ENCODE measurements around the gene NADK2.
"Not testable (repeated sequence)": the region's sequence is repeated elsewhere in the genome, so short reads cannot be mapped to it uniquely, and the experiment has no call there.

The NADK2 gene

DNA sequence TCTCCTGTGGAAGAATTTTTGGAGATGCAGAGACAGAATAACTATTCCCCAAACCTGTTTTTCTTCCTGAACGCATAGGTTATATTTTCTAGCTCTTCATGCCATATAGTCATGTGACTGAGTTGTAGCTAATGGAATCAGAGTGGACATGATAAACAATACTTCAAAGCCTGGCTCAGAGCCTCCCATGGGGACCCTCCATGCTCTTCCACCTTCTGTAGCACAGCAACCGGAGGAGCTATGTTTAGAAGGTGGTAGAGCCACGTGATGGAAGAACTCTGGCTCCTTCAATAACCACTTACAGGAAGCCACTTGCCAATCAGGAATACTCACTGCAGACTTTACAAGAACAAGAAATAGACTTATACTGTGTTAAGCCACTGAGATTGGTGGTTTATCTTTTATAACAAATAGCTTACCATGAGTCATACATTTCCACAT lies 39.2 kb downstream of the NADK2 start:
- peak; percentile 3 for DNase-seq

DNA sequence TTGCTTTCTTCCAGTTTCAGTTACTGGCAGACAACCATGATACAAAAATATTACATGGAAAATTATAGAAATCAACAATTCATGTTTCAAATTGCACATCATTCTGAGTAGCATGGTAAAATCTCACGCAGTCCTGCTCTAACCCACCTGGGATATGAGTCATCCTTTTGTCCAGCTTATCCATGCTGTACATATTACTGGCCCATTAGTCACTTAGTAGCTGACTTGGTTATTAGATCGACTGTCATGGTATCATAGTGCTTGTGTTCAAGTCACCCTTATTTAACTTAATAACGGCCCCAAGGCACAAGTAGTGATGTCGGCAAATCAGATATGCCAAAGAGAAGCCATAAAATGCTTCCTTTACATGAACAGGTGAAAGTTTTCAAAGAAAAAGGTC lies 41.2 kb downstream of the NADK2 start:
- DNase-seq: no peak

DNA sequence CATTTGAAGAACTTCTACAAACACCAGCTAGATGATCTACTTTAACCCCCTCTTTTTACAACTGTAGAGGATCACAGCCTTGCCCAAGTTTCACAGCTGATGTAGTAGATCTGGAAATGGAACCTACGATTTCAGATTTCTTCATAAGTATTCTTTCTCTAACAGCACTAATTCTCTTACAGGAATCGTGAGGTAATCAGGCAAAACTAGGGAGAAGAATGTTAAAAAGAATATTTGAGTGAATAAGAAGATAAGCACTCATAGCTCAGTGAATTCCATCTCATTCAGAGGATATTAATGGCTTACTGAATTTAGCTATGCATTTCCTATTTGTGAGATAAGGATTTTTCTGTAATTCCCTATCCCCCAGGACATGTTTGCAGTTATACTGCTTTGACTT lies 42.1 kb downstream of the NADK2 start:
- no peak for DNase-seq

DNA sequence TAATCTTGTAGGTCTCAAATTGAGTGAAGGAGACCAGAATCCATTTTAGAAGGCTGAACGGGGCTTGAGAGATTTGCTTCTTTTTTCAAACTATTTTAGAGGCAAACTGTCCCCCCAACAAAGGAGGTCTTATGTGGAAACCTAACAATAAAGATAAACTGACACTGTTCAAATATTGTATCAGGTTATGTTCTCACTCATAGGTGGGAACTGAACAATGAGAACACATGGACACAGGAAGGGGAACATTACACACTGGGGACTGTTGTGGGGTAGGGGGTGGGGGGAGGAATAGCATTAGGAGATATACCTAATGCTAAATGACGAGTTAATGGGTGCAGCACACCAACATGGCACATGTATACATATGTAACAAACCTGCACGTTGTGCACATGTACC lies 42.9 kb downstream of the NADK2 start:
- not testable (repeated sequence) for DNase-seq

DNA sequence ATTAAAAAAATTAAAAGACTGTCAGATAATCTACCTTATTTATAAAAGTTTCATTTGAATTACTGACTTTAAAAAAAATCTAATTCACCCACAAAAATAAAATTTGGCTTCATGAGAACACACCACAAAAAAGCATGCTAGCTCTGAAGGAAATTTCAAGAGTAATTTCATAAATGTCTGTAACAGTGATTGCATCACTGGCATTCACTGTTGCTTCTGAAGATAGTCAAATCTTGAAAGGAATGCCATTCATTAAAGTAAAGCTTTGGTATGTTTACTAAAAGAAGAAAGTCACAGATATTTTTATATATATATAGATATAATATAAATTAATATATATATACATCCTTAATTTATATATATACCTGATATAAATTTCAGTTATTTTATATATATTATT lies 43.4 kb downstream of the NADK2 start:
- DNase-seq: no peak

DNA sequence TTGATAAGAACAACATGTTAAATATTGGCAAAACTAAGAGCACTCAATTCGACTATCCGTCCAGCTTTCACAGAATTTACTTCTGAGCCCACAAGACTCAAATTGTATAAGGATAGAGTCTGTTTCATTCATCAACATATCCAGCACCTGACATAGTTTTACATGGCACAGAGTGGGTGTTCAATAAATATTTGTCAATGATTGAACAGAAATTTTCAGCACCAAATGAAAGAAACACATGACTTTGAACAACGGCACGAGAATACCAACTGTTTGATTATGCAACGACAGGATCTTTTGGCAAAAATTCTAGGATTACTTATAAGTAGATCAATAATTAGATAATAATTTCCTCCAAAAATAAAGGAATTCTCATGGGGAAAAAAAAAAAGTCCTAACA lies 48.0 kb downstream of the NADK2 start:
- DNase-seq: no peak

DNA sequence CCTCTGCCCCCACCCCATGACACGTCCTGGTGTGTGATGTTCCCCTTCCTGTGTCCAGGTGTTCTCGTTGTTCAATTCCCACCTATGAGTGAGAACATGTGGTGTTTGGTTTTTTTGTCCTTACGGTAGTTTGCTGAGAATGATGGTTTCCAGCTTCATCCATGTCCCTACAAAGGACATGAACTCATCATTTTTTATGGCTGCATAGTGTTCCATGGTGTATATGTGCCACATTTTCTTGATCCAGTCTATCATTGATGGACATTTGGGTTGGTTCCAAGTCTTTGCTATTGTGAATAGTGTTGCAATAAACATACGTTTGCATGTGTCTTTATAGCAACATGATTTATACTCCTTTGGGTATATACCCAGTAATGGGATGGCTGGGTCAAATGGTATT lies 57.3 kb downstream of the NADK2 start:
- not testable (repeated sequence) for DNase-seq

DNA sequence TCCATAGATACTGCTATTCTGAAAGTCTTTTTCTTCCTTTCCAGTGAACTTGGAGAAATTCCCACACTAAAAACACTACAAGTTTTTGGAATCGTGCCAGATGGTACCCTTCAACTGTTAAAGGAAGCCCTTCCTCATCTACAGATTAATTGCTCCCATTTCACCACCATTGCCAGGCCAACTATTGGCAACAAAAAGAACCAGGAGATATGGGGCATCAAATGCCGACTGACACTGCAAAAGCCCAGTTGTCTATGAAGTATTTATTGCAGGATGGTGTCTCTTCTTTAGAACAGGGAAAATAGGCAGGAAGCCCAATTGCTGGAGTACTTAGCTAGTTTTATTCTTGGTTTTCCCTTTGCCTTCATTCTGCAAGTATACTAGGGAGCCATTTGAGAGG lies 60.0 kb downstream of the NADK2 start:
- DNase-seq: no peak

DNA sequence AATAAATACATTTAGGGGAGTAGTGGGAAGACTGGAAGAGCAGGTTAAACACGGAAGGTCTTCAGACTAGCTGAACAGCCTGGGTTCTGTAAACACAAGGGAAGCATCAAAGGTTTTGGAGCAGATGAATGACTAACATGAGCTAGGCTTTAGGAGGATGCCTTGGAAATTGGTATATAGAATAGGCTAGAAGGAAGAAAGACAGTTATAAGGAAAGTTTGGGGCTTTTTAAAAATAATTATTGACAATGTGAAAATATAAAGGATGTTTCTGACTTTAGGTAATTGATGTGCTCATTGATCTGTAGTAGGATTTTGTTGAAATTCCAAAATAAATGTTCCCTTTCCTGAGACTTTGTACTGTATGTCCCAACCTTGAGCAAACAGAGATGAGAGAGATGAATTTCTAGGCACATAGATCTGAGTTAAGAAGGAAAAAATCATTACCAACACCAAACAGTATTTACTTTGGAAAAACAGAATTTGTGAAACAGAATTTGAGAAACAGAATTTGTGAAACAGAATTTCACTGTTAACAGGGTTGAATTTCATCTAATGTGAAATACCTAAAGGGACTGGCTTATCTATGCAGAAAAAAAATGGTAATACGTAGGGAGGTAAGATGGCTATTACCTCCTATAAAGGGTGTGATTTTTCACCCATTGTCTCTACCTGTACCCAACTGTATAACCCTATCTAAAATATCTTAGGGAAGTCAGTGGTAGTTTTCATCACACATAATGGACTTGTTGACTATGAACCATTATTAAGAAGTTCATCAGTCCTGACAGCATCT lies 61.0 kb downstream of the NADK2 start:
- DNase-seq: no peak

DNA sequence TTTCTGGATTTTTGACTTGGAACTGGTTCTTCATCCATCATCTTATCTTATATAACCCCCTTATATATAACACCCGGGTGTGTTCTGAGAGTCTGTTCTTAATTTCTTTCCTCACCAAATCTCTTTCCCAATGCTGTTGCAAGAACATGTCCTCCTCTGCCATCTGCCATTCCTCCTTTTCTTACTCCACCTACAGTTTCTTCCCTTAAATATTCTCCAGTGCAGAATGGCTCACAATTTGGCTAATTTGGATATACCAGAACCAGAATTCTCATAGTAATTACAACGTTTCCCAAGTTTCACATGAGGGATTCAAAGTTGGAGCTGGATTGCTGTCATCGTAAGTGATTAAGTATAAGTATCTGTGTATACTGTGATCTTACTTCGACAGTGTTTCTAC lies 61.8 kb downstream of the NADK2 start:
- DNase-seq: no peak

DNA sequence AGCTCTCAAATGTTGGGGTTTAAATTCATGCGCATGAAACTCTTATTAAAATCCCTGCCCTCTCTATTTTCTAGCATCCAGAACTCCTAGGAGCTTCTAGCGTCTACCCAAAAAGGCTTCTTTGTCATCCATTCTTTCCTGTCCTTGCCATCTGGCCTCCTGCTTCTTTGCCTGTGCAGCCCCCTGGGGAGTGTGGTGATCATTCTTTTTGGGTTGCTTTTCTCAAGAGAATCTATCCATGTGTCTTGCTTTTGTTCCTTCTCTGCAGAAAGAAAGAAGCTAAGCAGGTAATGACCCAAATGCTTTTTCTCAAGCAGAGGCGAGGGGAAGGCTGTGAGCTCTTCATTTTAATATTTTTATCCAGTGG lies 63.2 kb downstream of the NADK2 start:
- DNase-seq: no peak

DNA sequence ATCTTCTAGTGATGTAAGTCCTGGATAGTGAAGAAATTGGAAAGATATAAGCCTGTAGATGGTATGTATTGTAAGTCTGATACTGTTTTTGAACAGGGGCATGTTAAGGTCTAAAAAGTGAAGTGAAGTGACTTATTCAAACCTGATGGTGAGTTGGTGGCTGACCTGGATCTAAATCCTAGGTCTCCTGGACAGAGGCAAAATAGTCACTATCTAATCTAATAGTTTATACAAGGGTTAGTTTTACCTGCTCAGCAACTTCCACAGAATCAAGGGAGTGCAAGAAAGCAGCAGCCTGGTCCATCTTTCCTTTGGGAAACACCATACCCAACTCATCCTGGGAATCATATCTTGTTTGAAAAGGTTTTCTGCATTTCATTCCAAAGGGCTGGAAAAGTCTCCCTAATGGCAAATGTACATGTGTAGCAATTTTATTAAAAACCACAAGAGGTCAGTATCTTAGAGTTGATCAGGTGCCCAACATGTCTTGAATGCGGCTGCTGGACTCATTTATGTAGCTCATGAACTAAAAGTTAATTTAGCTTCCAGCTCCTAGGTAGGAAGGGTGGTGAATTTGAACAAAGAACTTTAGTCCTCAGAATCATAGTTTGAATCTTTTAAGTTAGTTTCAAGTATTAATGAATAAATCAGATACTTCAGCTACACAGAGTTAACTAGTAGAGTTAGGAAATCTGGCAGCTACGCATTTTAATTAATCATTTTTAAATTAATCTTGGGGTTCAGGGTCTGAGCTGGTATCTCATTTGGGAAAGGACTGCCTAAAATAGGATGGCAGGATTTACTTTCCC lies 63.8 kb downstream of the NADK2 start:
- peak; percentile 53 for DNase-seq

DNA sequence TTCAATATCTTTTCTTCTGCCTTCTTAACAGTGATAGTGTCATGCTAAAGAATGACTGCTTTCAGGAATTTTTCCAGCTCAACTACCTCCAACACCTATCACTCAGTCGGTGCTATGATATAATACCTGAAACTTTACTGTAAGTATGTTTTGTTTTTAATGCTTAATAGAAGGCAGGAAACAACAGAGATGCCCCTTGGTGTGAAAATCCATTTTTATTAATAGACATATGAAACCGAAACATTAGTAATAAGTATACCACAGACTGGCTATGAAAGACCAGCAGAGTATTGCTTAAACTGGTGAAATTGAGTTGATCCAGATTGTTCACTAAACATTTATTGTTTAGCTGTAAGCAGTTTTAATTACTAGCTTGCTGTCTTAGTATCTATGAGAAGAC lies 64.6 kb downstream of the NADK2 start:
- DNase-seq: no peak

DNA sequence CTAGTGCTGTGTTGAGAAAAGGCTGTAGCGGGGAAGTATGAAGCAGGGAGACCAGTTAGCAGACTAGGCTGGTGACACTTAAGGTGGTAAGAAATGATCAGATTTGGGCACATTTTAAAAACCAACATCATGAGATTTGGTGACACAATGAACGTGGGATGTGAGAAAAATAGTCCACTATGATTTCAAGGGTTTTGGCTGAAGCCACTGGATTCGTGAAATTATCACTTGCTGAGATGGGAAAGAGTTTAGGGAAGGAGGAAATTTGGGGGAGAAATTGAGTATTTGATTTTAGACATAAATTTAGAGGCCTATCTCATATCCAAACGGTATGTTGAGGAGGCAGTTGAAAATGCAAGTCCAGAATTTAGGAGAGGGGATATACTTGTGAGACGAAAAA lies 66.7 kb downstream of the NADK2 start:
- no peak for DNase-seq

DNA sequence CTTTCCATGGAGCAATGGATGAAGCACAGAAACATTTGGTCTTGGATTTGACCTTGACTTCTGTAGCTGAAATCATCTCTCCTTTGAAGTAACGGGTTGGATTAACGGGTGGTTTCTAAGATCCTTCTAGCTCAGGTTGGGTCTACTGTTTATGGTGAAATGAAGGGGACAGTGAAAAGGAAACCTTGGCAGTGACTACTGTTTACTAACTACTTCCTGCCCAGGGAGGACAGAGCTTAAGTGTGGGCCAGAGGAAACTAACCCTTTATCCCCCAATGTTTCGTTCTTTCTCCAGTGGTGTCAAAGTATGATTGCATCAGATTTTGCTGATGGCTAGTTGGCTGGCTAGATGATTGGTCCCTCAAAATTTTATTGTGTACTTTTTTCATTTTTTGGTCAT lies 67.6 kb downstream of the NADK2 start:
- no peak for DNase-seq

DNA sequence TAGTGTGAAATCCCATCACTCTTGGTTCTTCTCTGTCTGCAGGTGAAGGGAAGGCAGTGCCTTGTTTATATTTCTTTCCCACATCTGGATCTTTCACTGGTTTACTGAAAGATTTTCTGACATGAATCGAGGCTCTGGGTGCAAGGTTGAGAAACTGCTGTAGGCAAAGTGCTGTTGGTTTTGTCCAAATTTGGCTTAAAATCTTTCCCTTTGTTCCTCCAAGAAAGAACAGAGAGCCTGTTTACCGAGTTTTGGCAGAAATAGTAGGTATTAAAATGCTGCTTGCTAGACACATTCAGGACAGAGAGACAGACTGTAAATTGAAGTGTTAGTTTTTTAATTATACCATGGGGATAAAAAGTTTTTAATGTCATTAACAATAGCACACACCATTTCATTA lies 68.3 kb downstream of the NADK2 start:
- no peak for DNase-seq

DNA sequence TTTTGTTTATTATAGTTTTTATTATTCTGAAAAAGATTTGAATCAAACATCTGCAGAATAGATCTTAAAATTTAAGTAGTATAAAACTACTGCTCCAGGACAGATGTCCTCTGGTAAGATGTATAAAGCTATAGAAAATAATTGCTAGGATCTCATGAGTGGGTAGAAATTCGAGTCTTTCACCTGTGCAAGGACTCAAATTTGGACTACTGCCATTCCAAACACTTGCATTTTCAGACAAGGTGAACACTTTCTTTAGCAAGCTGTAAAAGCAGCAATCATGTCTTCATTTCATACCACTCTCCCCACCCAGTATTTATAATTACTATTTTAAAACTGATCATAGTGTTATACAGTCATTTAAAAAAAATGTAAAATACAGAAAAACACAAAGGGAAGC lies 69.1 kb downstream of the NADK2 start:
- no peak for DNase-seq

DNA sequence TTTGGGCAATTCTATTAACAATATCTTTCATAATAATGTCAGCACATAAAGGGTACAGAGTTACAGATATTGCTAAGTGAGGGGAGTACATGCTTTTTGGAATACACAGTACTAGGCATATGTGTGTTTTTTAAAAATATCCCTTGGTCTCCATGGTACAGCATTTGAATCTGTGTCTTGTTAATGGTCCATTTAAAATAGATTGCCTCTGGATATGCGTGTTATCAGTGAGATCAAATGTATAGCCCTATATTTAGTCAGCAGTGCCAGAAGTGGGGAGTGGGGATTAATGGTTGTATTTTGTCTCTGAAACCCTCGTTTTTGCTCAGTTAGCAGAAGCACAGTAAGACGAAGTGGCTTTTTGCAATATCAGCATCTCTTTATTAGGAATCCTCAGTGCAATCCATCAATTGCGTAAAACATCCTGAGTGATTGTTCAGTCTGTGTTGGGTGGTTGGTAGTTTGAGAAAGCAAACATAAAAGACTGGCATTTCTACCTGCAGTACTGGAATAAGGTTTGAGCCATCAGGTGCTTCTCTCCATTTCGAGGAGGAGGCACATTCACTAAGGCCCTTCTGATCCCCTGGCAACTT lies 70.8 kb downstream of the NADK2 start:
- DNase-seq: no peak

DNA sequence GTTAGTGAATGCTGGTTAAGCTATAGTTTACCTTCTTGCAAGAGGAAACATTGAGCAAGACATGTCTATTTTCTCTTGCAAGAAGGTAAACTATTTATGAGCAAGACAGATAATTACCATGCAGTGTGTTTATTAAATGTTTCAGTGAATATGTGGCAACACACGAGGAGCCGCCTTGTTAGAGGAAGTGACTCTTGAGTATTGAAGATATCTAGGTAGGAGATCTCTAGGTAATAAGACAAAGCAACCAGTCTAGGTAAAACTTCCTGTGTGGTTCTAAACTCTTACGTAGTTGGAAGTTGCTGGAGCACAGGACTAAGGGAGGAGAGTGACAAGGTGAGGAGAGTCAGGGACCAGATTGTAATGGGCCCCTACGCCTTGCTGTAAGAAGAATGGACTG lies 73.0 kb downstream of the NADK2 start:
- no peak for DNase-seq

DNA sequence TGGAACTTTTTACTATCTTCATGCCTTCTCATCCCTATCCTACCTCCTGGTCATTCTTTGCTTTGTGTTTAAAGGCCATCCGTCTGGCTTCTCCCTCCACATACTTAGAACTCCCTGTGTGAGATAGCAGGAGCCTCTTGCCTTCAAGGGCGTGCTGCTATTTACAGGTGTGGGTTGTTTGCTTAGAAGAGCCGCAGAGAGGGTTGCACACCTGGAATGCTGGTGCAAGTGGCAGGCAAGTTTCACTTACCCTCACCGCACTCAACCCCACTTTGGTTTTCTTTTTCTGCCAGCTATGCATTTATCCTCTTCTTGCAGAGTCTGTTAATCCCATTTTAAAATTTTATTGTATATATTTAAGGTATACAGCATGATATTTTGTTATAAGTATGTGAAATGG lies 77.3 kb downstream of the NADK2 start:
- no peak for DNase-seq

DNA sequence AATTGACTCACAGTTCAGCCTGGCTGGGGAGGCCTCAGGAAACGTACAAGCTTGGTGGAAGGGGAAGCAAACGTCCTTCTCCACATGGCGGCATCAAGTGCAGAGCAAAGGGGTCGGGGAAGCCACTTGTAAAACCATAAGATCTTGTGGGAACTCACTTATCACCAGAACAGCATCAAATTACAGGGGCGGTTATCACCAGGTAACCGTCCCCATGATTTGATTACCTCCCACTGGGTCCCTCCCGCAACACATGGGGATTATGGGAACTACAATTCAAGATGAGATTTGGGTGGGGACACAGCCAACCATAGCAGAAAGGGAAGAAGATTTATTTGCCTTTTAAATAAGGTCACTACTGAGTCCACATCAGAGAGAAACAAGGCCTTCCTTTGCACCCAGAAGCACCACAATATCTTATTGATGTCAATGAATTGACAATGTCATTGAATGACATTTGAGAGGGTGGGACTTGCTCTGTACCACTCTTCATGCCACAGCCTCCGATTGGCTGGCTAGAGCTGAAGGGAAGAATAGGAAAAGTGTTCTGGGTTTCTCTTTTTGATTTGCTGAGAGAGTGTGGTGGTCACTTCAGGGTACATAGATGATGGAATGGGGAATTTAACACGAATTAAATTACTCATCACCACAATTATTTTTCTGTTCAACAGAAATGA lies 78.8 kb downstream of the NADK2 start:
- no peak for DNase-seq

DNA sequence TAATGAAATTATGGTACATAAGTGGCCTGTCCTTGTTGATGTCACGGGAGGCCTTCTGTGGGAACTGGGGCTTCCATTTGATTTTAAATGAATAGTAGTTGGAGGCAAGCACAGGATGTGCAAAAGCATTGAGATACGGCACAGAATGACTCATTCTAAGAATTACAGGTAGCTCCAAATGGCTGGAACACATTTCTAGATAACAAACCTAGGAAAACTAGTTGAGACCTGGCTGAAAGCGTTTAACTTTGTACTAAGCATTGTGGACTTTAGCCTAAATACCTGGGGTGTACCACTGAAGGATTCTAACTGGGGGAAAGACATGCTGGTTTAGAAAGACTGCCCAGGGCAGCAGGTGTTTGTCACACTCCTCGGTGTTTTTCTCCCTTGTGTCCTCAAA lies 80.4 kb downstream of the NADK2 start:
- DNase-seq: no peak

DNA sequence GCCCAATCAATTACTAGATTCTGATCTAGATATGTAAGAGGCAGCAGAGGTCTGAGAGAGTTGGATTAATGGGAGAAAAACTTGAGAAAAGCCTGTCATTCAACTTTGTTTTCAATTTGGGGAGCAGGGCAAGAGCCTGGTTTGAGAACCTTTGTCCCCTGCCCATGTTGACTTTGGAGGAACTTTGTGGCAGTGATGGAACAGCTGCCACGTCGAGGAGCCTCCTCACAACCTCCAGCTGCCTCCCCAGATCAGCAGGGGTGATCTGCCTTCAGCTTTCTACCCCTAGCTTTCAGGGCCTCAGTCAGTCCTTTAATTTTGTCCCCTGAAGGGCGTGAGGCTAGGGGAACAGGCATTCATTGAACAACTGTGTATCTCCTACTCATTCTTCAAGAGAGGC lies 81.1 kb downstream of the NADK2 start:
- DNase-seq: no peak

DNA sequence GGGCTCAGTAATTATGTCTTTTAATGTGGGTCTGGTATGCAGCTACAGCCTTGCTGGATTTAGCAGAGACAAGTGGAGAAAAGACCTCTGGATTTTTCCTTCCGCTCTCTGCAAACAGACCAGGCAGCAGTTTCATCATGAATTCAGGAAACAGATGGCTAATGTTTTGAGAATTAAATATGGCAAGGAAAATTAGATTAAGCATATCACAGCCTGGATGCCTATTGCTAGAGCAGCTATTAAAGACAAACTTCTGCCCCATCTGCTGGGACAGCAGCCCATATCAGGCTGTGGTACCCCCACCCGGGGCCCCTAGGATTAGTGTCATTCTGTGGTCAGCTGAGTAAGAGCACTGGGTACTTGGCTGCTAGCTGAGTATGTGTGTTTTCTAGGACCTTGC lies 83.6 kb downstream of the NADK2 start:
- DNase-seq: peak; percentile 5
